GM04504 (cell line): ENCODE results near the gene ANKRD36.
A peak's percentile ranks its signal among the peaks of the same experiment; 100 is the strongest.
"Not testable (repeated sequence)": the region's sequence is repeated elsewhere in the genome, so short reads cannot be mapped to it uniquely, and the experiment has no call there.

Experiments used
- DNase-seq: peaks from one replicate; pipeline ENCODE4 v3.0.0-alpha.2; 2012; ENCODE audit warnings: low read depth

The ANKRD36 gene

DNA sequence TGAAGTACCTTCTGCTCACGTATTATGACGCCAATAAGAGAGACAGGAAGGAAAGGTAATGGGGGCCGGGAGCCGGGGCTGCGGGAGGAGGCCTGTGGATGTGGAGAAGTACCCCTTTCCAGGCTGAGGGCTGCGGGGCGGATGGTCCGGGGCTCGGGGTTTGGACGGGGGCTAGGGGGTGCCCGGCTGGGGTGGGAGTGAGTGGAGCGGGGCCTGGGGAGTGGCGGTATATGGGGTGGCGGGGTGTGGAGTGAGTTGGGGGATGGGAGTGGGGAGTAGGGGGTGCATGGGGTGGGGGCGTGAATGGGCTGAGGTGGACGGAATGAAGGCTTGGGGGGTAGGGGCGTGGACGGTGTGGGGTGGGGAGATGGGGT, 916 bp downstream of the ANKRD36 start:
- DNase-seq = not testable (repeated sequence)

DNA sequence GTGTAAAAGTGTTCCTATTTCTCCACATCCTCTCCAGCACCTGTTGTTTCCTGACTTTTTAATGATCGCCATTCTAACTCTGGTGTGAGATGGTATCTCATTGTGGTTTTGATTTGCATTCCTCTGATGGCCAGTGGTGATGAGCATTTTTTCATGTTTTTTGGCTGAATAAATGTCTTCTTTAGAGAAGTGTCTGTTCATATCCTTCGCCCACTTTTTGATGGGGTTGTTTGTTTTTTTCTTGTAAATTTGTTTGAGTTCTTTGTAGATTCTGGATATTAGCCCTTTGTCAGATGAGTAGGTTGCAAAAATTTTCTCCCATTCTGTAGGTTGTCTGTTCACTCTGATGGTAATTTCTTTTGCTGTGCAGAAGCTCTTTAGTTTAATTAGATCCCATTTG, 16.1 kb downstream of the ANKRD36 start:
- DNase-seq = not testable (repeated sequence)

DNA sequence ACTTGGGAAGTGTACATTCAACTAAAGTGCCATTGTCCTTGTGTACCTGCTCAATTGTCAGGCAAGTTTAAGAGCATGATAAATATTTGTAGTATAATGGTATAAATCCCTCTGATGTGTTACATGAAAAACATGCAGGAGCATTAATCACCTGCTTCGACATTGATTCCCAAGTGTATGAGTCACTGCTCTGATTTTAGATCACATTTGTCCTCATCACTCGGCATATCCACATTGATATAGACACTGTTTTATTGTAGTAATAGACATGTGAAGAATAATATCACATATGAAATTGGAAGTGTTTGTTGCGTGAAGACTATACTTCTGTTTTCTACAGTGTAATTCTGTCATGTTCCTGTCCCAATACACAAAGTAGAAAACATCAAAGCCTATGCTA, 31.1 kb downstream of the ANKRD36 start:
- not testable (repeated sequence) for DNase-seq

GRCh38 chr2:97166548-97166947, 53.6 kb downstream of the ANKRD36 start:
- not testable (repeated sequence) for DNase-seq

GRCh38 chr2:97167938-97168337, 55.0 kb downstream of the ANKRD36 start:
- not testable (repeated sequence) for DNase-seq

- not testable (repeated sequence) for DNase-seq
Observed at GRCh38 chr2:97168583-97168982, 55.6 kb downstream of the ANKRD36 start.

GRCh38 chr2:97180391-97180790, 67.4 kb downstream of the ANKRD36 start:
- peak; percentile 15 for DNase-seq

GRCh38 chr2:97195349-97195748, 82.4 kb downstream of the ANKRD36 start:
- DNase-seq = peak; percentile 59

GRCh38 chr2:97197251-97197650, 84.3 kb downstream of the ANKRD36 start:
- not testable (repeated sequence) for DNase-seq

- not testable (repeated sequence) for DNase-seq
Observed at GRCh38 chr2:97200887-97201286, 87.9 kb downstream of the ANKRD36 start.

DNA sequence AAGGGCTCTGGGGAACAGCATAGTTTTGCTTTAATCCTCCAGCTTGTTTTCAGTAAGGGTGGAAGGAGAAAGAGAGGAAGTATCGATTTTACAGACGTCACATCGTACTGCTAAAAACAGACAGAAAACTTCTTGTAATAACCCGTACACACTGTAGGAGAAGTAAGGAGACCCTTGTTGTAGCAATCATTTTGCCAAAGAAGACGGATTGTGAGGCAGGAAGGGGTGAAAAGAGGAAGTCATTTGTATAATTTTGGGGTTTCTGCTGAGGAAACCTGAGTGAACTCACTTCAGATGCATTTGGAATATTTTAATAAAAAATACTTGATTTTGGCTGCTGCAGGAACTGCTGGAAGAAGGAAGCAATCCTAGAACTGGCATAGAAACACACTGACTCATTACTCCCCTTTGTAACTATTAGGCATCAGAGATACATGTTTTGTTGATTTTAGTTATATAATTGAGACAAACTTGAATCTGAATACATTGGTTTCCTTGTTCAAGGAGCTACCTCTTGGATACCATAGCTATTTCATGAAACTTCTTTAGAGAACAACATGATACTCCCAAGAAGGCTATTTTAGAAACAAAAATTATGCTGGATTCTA, 89.8 kb downstream of the ANKRD36 start:
- DNase-seq = not testable (repeated sequence)

DNA sequence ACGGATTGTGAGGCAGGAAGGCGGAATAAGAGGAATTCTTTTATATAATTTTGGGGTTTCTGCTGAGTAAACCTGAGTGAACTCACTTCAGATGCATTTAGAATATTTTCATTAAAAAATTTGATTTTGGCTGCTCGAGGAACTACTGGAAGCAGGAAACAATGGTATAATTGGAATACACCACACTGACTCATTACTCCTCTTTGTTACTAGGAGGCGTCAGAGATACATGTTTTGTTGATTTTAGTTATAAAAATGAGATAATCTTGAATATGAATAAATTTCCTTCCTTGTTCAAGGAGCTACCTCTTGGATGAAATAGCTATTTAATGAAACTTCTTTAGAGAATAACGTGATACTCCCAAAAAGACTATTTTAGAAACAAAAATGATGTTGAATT, 97.4 kb downstream of the ANKRD36 start:
- DNase-seq = no peak

DNA sequence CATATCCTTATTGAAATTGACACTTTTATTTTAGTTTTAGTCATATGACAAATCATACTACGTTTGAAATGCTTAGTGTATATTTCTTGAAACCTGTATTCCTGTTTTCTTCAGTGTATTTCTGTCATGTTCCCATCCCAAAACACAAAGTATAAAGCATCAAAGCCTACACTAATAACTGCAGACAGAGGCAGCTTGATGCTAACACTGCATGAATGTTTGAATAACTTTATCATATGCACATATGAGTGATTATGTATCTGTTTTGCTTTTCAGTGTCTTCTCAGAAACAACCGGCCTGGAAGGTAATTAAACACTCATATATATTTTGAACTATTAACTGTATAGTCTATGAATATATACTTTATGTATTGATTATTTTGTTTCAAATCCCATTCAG, 102.1 kb downstream of the ANKRD36 start:
- DNase-seq = not testable (repeated sequence)

DNA sequence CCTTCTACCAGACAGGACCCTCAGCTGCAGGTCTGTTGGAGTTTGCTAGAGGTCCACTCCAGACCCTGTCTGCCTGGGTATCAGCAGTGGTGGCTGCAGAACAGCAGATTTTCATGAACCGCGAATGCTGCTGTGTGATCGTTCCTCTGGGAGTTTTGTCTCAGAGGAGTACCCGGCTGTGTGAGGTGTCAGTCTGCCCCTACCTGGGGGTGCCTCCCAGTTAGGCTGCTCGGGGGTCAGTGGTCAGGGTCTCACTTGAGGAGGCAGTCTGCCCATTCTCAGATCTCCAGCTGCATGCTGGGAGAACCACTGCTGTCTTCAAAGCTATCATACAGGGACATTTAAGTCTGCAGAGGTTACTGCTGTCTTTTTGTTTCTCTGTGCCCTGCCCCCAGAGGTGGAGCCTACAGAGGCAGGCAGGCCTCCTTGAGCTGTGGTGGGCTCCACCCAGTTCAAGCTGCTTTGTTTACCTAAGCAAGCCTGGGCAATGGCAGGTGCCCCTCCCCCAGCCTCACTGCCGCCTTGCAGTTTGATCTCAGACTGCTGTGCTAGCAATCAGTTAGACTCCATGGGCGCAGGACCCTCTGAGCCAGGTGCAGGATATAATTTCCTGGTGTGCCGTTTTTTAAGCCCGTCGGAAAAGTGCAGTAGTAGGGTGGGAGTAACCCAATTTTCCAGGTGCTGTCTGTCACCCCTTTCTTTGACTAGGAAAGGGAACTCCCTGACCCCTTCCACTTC, 118.1 kb downstream of the ANKRD36 start:
- DNase-seq = not testable (repeated sequence)

DNA sequence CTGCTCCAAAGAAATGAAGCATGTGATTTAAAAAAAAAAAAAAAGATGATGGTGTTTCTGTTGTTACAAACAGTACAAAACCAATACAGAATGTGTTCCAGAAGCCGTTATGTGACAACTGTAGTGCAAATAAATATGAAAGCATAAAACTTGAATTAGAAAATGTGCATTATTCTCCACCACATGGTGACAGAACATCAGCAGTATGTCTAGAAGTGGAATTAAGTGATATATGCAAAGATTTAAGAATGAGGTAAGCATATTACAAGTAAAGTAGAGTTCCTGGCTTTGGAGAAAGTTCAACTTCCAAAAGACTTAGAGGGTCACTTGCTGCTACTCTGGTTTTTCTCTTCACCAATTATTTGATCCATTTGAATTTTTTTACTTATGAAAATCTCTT, 120.0 kb downstream of the ANKRD36 start:
- DNase-seq = not testable (repeated sequence)

DNA sequence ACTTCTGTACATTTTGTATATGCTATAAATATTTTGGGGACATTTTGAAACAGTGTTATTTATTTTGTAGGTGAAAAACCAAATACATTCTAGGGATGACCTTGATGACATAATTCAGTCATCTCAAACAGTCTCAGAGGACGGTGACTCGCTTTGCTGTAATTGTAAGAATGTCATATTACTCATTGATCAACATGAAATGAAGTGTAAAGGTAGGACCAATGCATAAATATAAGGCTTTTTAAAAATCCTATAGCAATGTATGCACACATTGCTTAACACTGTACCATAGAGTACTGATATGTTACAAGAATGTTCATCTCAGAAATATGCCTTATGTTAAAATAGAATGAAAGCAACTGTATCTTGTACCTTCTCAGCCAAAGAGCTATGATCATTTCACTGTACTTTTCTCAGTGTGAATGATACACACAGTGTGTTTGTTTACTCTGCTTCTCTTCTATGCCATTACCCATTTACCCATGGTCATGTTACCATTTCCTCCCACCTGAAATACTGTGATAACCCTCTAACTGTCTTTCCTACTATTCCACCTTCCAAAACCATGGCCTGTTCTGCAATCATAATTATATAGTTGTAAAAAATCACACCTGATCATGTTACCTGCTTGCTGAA, 120.8 kb downstream of the ANKRD36 start:
- DNase-seq = not testable (repeated sequence)

- DNase-seq = not testable (repeated sequence)
Observed at GRCh38 chr2:97261192-97261591, 148.2 kb downstream of the ANKRD36 start.

GRCh38 chr2:97266449-97266848, 153.5 kb downstream of the ANKRD36 start:
- DNase-seq = not testable (repeated sequence)

- DNase-seq = no peak
Observed at GRCh38 chr2:97267411-97268074, 154.6 kb downstream of the ANKRD36 start.

GRCh38 chr2:97268075-97268591, 155.2 kb downstream of the ANKRD36 start:
- not testable (repeated sequence) for DNase-seq

- DNase-seq = not testable (repeated sequence)
Observed at GRCh38 chr2:97276232-97276798, 163.4 kb downstream of the ANKRD36 start.

GRCh38 chr2:97285187-97285586, 172.2 kb downstream of the ANKRD36 start:
- DNase-seq = not testable (repeated sequence)
